Forelimb muscle (tissue), 1 donor: Measurements from ENCODE around the gene ATP6V1C2. TPM values are rescaled to one million over a fixed set of nuclear protein-coding genes. Genes with fewer than 3 reads are reported as not detected.
"Not testable (repeated sequence)": the region's sequence is repeated elsewhere in the genome, so short reads cannot be mapped to it uniquely, and the experiment has no call there.

Experiments used
- DNase-seq: peaks from one replicate; pipeline ENCODE4 v3.0.0-alpha.2; 2013; ENCODE audit warnings: low read depth
- polyA plus RNA-seq: library from polyadenylated mRNA; unstranded; fragments of 120-200 nt; gene quantifications from one replicate; pipeline ENCODE4 v1.2.1, GENCODE V29; 2013; ENCODE audit not compliant: insufficient read length

The ATP6V1C2 gene
- polyA plus RNA-seq, 1 donor, result 3.3 TPM

GRCh38 chr2:10813163-10814138, 92.0 kb downstream of the ATP6V1C2 start:
- DNase-seq, result not testable (repeated sequence)

DNA sequence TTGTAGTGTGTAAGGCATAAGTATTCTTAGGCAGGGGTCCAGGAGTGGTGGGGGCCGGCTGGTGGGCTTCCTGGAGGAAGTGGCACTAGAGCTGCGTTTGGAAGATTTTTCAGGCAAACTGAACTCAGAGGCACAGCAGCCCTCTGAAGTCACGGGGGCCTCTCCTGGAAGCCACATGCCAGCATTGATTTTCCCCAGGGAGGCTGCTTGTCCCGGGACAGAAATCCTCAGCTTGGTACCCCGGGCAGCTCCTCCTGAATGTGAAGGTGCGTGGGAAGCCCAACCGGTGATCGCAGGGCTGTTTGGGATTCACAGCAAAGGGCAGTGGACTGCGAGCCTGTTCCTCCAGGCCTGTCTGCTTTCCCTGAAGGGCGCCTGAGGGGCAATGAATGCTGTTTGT, 92.7 kb downstream of the ATP6V1C2 start:
- no peak for DNase-seq

GRCh38 chr2:10814571-10815331, 93.3 kb downstream of the ATP6V1C2 start:
- DNase-seq, result no peak

GRCh38 chr2:10817413-10817812, 96.0 kb downstream of the ATP6V1C2 start:
- no peak for DNase-seq

DNA sequence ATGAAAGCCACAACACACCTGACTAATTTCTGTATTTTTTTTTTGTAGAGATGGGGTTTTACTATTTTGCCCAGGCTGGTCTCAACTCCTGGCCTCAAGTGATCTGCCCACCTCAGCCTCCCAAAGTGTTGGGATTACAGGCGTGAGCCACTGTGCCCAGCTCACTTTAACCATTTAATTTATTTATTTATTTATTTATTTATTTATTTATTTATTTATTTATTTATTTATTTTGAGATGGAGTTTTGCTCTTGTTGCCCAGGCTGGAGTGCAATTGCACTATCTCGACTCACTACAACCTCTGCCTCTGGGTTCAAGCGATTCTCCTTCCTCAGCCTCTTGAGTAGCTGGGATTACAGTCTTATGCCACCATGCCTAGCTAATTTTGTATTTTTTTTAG, 96.9 kb downstream of the ATP6V1C2 start:
- not testable (repeated sequence) for DNase-seq

DNA sequence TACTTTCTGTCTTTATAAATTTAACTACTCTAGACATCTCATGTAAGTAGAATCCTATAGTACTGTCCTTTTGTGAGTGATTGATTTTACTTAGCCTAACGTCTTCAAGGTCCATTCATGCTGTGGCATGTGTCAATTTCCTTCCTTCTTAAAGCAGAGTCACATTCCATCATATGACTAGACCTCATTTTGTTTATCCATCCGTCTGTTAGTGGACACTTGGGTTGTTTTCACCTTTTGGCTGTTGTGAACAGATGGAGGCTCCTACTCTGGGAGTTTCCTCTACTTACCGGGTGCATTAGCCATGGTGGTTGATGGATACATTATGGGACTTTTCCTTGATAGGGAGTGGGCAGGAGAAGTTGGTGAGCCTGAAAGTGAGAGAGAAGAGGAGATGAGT, 97.6 kb downstream of the ATP6V1C2 start:
- no peak for DNase-seq

DNA sequence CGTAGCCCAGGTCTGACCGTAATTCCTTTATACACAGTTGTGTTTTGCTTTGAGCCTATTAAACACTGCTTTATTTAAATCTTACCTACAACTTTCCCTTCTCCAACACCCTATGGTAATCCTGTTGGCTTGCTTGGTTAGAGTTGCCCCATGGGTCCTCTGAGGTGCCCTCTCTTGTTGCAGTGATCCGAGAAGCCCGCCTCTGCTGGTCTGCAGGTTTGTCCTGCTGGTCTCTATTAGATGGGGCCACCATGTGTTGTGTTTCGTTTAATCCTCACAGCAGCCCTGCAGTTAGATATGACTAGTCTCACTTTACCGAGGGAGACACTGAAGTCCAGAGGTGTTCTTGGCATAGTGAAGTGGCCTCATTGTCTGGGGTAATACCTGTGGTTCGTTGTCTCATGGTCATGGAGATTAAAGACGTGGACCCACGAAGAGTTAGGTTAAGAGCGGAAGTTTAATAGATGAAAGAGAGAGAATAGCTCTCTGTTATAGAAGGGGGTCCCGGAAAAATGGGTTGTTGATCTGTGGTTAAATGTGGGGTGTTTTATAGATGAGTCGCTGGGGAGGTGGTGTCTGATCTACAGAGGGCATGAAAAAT, 98.4 kb downstream of the ATP6V1C2 start:
- no peak for DNase-seq

- no peak for DNase-seq
These were observed 99.1 kb downstream of the ATP6V1C2 start for GRCh38 chr2:10820562-10820961.

- DNase-seq, result no peak
These were observed 99.7 kb downstream of the ATP6V1C2 start for GRCh38 chr2:10820978-10821695.

DNA sequence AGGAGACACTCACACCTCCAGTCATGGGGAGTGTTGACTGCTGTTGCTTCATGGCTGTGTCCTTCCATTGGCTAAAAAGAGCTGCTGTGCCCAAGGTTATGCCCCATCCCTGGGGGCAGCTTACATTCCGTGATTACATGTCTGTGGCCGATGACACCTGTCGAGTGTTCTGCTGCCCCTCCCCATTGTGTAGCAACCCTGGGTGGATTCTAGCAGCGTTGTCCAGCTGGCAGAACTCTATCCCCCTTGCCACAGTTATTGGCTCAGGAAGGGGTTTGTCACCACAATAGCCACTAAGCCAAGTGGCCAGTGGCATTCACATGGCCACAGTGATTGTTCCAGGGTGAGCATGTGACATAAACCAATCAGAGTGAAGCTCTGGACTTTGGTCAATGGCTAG, 102.8 kb downstream of the ATP6V1C2 start:
- no peak for DNase-seq

GRCh38 chr2:10826026-10826425, 104.6 kb downstream of the ATP6V1C2 start:
- no peak for DNase-seq

DNA sequence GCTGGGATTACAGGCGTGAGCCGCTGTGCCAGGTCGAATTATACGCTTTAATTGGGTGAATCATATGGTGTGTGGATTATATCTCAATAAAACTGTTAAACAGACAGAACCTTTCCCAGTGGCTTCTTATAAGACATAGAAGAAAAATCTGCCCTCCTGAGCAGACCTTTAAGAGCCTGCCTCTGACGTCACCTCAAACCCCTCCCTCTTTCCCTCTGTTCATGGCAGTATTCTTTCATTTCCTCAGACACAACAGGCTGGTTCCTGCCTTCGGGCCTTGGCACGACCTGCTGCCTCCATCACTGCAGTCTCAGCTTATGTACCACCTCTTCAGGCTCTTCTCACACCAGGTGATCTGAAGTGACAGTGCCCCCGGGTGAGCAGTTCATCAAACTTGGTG, 105.2 kb downstream of the ATP6V1C2 start:
- no peak for DNase-seq

DNA sequence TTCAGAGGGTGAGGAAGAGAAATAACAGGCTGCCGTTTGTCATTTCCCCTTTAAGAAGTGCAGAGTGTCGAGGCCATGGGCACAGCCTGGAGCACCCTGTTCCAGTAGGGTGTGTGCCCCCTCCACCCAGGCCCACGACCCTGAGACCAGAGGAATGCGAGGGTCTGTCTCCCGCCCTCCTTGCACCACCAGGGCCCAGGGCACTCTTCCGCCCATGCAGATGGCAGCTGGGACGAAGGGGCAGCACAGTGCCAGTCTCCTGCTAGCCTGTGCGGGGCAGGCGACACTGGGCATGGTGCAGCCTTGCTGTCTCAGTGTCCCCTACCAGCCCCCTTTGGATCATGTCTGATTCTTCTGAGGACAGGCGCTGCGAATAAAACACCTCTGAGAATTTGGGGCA, 106.9 kb downstream of the ATP6V1C2 start:
- DNase-seq, result no peak

GRCh38 chr2:10829299-10829698, 107.9 kb downstream of the ATP6V1C2 start:
- DNase-seq, result no peak

GRCh38 chr2:10830203-10830602, 108.8 kb downstream of the ATP6V1C2 start:
- DNase-seq, result no peak

DNA sequence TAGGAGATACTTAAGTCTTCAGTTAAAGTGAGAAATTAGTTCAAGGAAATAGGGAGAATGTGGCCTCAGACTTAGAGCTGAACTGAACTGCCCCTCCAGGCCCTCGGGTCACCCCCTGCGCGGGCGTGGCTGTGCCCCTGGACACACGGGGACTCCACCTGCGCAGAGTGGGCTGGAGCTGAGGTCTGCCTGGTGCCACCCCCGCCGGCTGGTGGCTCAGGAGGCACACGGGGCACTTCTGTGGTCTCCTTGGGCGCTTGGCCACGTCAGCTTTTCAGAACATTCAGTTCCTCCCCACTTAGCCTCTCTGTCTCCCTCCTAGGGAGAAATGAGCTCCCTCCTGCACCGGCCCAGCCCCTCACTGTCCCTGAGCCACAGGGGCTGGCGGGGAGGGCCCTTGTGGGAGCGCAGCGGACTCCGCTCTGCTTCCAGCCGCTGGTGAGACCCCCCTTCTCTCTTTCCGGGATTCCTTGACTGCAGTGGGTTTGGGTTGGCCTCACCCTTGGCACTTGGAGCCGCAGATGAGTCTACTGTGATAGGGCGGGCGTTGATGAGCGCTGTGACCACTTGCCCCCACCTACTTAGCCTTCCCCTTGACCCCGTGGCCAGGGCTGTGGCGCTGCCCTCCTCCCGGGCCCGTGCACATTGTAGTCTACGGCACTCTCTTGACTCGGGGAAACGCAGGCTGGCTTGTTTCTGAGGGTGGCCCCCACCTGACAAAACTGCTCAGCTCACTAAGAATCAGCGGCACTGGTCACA, 109.4 kb downstream of the ATP6V1C2 start:
- DNase-seq, result no peak

DNA sequence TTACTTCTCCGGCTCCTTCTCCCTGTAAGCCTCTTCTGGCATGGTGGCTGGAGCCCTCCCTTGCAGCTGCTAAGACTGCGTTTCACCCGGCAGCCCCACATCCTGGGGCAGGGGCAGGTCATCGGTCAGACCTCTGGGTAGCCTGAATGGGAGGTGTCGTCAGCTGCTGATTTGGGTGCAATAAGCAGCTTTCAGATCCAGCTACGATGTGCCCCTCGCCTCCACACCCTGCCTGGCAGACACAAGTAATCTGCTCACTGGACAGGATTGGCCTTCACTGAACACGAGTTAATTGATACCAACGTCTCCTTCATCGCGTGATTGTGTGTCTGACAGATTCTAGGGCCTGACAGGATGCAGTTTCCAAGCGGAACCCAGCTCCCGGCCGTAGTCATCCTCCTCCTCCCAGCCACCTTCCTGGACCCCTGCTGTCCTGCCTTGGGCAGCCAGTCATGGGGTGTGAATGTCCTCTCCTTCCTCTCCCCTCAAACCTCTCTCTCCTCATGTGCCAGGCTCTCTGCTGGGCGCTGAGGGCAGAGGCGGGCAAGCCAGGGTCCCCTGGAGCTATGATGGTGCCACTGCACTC, 110.1 kb downstream of the ATP6V1C2 start:
- no peak for DNase-seq

- peak; percentile 50 for DNase-seq
These were observed 110.9 kb downstream of the ATP6V1C2 start for GRCh38 chr2:10832203-10832936.

DNA sequence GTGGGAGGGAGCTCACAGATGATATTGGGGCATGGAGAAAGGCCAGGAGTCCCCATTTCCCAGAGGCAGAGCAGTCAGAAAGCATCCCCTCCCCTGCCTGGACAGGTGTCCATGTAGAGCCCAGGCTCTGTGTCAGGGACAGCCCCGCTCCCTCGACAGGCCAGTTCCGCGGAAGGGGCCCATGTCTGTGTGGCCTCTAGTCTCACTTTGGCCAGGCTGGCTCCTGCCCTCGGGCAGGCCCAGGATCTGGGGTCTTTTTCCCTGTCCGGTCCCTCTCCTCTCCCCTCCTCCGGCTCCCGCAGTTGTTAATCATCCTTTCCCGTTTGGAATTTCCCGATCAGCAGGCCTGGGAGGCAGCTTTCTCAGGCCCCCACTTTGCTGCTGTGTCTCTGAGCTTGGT, 111.6 kb downstream of the ATP6V1C2 start:
- no peak for DNase-seq
